Measurements from ENCODE around the gene MICU2. TPM values are rescaled to one million over a fixed set of nuclear protein-coding genes. Genes with fewer than 3 reads are reported as not detected.

MICU2 gene
- total and polyA plus RNA-seq, 4 donors = 29.0 to 85.9 (median 39.3) TPM

DNA sequence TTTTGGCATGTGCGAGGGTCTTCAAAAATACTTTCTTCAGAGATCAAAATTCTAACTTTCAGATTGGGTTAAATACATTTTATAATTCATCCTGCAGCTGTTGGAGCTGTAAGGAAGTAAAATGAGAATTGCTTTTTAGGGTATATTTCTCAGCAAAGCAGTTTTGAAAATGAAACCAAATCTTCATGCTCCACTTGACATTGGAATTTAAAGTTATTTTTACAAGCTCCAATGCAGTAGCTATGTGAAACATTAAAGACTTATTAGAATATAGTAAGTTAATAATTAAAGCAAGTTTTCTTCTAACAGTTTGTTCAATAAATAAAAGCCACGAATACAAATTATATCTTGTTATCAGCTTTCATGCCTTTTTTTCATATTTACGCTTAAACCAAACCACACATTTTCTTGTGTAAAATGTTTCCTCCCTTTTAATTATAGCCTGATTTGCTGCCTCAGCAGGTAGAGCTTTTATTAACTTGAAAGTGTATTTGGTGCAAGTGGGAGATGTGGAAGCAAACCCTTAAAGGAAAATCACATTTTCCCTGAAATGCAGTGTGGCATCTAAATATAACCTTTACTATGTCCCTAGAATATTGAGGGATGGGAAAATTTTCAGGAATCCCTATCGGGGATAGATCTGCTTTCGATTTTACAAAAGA lies 12.4 kb upstream of the MICU2 start:
- Histone ChIP-seq H3K9me3 (ENCODE audit: control insufficient read depth in 4 of 4, insufficient read depth in 3 of 4, low read length in 3 of 4) (no peaks in the 10 kb centered on the region), H3K9ac (ENCODE audit: insufficient read depth in 1 of 2, low read length in 2 of 2) (no peak overlapping the region), H3K27me3 (ENCODE audit: control insufficient read depth in 3 of 3, insufficient read depth in 3 of 3, low read length in 2 of 3) (no peaks in the 10 kb centered on the region), H3K4me1 (ENCODE audit: control insufficient read depth in 5 of 5, insufficient read depth in 5 of 5, low read length in 5 of 5) (peaks cover 0 to 5% (median 0%) of the 10 kb centered on the region in 5 donors), H3K4me3 (no peak overlapping the region), H3K36me3 (ENCODE audit: control insufficient read depth in 4 of 4, insufficient read depth in 4 of 4, low read length in 4 of 4) (no peaks in the 10 kb centered on the region), H3K27ac (ENCODE audit: low read depth in 1 of 2, low read length in 1 of 2) (no peak overlapping the region)
- no peak for TF ChIP-seq CTCF (IDR thresholded peaks at IDR 0.05; ENCODE audit: control extremely low read depth, extremely low read depth)
- 76 to 90% methylated on average over 5 of the region's 5 CpGs for WGBS, 2 donors
- no peak for DNase-seq
- ATAC-seq (ENCODE audit: insufficient read depth, low FRiP score) = no peak

GRCh38 chr13:21615427-21615826 lies 11.5 kb upstream of the MICU2 start:
- no peaks in the 10 kb centered on the region for H3K9me3 ChIP-seq (ENCODE audit: control insufficient read depth in 4 of 4, insufficient read depth in 3 of 4, low read length in 3 of 4)
- WGBS, 2 donors = 70 to 77% methylated on average over 2 of the region's 2 CpGs
- H3K4me3 ChIP-seq = no peak overlapping the region
- H3K27ac ChIP-seq (ENCODE audit: low read depth in 1 of 2, low read length in 1 of 2) = no peak overlapping the region
- peaks cover 0 to 5% (median 0%) of the 10 kb centered on the region in 5 donors for H3K4me1 ChIP-seq (ENCODE audit: control insufficient read depth in 5 of 5, insufficient read depth in 5 of 5, low read length in 5 of 5)
- H3K9ac ChIP-seq (ENCODE audit: insufficient read depth in 1 of 2, low read length in 2 of 2) = no peak overlapping the region
- DNase-seq = no peak
- H3K27me3 ChIP-seq (ENCODE audit: control insufficient read depth in 3 of 3, insufficient read depth in 3 of 3, low read length in 2 of 3) = no peaks in the 10 kb centered on the region
- no peak for ATAC-seq (ENCODE audit: insufficient read depth, low FRiP score)
- TF ChIP-seq CTCF (IDR thresholded peaks at IDR 0.05; ENCODE audit: control extremely low read depth, extremely low read depth) = no peak
- H3K36me3 ChIP-seq (ENCODE audit: control insufficient read depth in 4 of 4, insufficient read depth in 4 of 4, low read length in 4 of 4) = no peaks in the 10 kb centered on the region

DNA sequence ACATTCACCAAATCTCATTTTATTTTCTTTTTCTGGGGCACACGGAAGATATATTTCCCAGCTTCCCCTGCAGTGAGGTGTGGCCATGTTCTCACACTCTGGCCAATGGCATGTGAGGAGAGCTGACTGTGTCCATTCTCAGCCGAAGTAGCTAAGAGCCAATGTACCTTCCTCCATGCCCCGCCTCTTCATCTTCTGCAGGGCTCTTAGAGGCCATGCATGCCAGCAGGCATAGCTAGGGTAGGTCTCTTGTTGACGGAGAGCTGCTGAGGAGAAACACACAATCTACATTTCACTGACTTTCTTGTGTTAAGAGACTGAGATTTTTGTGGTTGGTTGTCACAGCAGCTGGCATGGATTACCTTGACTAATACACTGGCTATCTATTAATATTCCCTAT lies 9.8 kb upstream of the MICU2 start:
- ATAC-seq (ENCODE audit: insufficient read depth, low FRiP score) = no peak

More for the DNA sequence above, 9.8 kb upstream of the MICU2 start:
- Histone ChIP-seq H3K36me3 (ENCODE audit: control insufficient read depth in 4 of 4, insufficient read depth in 4 of 4, low read length in 4 of 4) (no peaks in the 10 kb centered on the region), H3K9ac (ENCODE audit: insufficient read depth in 1 of 2, low read length in 2 of 2) (no peak overlapping the region), H3K27me3 (ENCODE audit: control insufficient read depth in 3 of 3, insufficient read depth in 3 of 3, low read length in 2 of 3) (no peaks in the 10 kb centered on the region), H3K4me3 (no peak overlapping the region), H3K4me1 (ENCODE audit: control insufficient read depth in 5 of 5, insufficient read depth in 5 of 5, low read length in 5 of 5) (peaks cover 0 to 5% (median 0%) of the 10 kb centered on the region in 5 donors), H3K9me3 (ENCODE audit: control insufficient read depth in 4 of 4, insufficient read depth in 3 of 4, low read length in 3 of 4) (no peaks in the 10 kb centered on the region), H3K27ac (ENCODE audit: low read depth in 1 of 2, low read length in 1 of 2) (no peak overlapping the region)
- no peak for TF ChIP-seq CTCF (IDR thresholded peaks at IDR 0.05; ENCODE audit: control extremely low read depth, extremely low read depth)
- WGBS, 2 donors = 82 to 84% methylated on average over 4 of the region's 4 CpGs
- DNase-seq = no peak
